HEK293T (cell line): ENCODE results near the gene CC2D1A.

Experiments used
- BHLHE40 ChIP-seq: fragments of 450-650 bp; IDR thresholded peaks from 2 replicates; pipeline ENCODE4 v1.6.1; 2016; ENCODE audit warnings: mild to moderate bottlenecking, moderate library complexity, borderline replicate concordance
- ELF4 ChIP-seq: fragments of 450-650 bp; IDR thresholded peaks from 2 replicates; pipeline ENCODE4 v1.6.1; 2017; ENCODE audit warnings: antibody characterized with exemption
- FOXA1 ChIP-seq: fragments of 450-650 bp; IDR thresholded peaks from 2 replicates; pipeline ENCODE4 v1.6.1; 2016; ENCODE audit warnings: mild to moderate bottlenecking
- FOXK2 ChIP-seq: fragments of 450-650 bp; IDR thresholded peaks from 2 replicates; pipeline ENCODE4 v1.6.1; 2016; ENCODE audit warnings: mild to moderate bottlenecking
- FOXM1 ChIP-seq: fragments of 450-650 bp; IDR thresholded peaks from 2 replicates; pipeline ENCODE4 v1.6.1; 2017; ENCODE audit warnings: mild to moderate bottlenecking, borderline replicate concordance
- HDGF ChIP-seq: fragments of 450-650 bp; IDR thresholded peaks from 2 replicates; pipeline ENCODE4 v1.6.1; 2017; ENCODE audit warnings: antibody characterized with exemption, borderline replicate concordance
- PKNOX1 ChIP-seq: fragments of 450-650 bp; IDR thresholded peaks from 2 replicates; pipeline ENCODE4 v1.6.1; 2016
- SUZ12 ChIP-seq: fragments of 450-650 bp; IDR thresholded peaks from 2 replicates; pipeline ENCODE4 v1.6.1; 2016; ENCODE audit warnings: mild to moderate bottlenecking
- TARDBP ChIP-seq: fragments of 450-650 bp; IDR thresholded peaks from 2 replicates; pipeline ENCODE4 v1.6.1; 2016

- TF ChIP-seq FOXA1 (no peak), ELF4 (no peak), HDGF (no peak), BHLHE40 (no peak), TARDBP (no peak), FOXK2 (no peak), SUZ12 (no peak), PKNOX1 (no peak), FOXM1 (no peak)
These were observed 58.8 kb downstream of the CC2D1A start for GRCh38 chr19:13964776-13965175.
